GM11168 (cell line): ENCODE measurements around the gene IKZF5.

Source experiments
- in situ Hi-C: fragments of 300-500 bp; cut with MboI; formaldehyde crosslinking; loops from one replicate; pipeline ENCODE4 v1.12.0; 2022; ENCODE audit warnings: low sequenced_read_pairs; ENCODE audit not compliant: unreplicated experiment

The IKZF5 gene

GRCh38 chr10:123017421-123018165, 9.0 kb upstream of the IKZF5 start:
- in situ Hi-C loops, result no loop called here

DNA sequence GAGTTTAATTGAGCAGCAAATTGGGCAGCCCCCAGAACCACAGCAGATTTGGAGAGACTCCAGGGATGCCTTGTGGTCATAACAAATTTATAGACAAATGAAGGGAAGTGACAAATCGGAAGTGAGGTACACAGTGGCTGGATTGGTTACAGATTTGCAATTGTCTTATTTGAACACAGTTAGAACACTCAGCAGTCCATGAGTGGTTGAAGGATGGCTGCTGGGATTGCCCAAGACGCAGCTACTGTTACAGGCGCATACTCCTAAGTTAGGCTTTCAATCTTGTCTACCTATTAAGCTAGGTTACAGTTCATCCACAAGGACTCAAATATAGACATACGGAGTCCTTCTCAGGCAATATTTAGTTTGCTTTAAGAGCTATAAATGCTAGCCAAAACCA, 7.6 kb upstream of the IKZF5 start:
- in situ Hi-C loops, result no loop called here

- in situ Hi-C loops, result no loop called here
These were observed 6.2 kb upstream of the IKZF5 start for GRCh38 chr10:123014772-123015171.

DNA sequence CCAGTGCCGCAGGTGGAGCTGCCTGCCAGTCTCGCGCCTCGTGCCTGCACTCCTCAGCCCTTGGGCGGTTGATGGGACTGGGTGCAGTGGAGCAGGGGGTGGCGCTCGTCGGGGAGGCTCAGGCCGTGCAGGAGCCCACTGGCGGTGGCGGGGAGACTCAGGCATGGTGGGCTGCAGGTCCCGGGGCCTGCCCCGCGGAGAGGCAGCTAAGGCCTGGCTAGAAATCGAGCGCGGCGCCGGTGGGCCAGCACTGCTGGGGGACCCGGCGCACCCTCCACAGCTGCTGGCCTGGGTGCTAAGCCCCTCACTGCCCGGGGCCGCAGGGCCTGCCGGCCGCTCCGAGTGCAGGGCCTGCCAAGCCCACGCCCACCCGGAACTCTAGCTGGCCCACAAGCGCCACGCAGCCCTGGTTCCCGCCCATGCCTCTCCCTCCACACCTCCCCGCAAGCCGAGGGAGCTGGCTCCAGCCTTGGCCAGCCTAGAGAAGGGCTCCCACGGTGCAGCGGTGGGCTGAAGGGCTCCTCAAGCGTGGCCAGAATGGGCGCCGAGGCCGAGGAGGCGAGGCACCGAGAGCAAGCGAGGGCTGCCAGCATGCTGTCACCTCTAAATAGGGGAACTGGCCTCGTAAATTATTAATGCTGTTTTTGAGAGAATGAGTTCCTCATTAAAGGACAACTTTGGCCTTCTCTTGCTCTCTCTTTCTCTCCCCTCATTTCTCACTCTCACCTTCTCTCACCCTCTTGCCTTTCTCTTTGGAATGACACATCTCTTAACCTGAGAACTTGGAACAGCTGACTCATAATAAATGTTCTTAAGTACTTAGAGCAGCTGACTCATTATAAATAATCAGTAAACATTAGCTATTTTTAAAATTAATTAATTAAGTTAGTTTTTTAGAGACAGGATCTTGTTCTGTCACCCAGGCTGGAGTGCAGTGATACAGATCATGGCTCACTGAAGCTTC, 5.1 kb upstream of the IKZF5 start:
- in situ Hi-C loops, result no loop called here

GRCh38 chr10:123011987-123012386, 3.4 kb upstream of the IKZF5 start:
- in situ Hi-C loops, result no loop called here

DNA sequence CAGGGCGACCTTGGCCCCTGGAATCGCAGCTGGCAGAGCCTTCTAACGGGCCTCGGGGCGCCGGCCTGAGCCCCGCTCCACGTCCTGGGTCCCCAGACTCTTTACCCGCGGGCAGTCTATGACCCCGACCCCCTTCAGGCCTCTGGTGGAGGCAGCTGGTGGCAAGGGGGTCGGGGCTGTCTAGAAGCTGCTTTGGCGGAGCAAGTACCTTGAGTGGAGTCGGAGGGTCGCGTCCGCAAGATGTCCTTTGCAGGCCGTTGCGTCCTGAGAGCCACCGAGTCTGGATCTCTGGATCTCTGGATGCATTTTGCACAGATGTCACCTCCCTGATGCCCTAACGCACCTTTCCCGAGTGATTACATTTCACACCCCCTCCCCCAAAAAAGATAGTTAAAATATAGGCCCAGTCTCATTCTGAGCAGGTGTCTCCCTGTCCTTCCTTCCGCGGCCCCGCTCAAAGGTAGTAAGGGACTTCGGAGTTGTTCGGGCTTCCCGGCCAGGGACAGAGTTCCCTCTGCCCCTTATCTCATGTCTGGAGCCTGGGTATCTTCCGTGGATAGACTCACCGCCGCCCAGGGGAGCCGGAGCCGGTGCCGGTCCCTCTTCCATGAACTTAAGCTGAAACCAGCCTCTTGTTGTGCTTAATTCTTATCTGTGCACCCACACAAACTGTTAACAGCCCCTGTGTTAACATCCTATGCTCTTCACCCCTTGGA, 668 bp upstream of the IKZF5 start:
- in situ Hi-C loops, result no loop called here

GRCh38 chr10:123007558-123008354, 839 bp downstream of the IKZF5 start:
- in situ Hi-C loops, result no loop called here

GRCh38 chr10:123004298-123004697, 4.3 kb downstream of the IKZF5 start:
- in situ Hi-C loops, result no loop called here

DNA sequence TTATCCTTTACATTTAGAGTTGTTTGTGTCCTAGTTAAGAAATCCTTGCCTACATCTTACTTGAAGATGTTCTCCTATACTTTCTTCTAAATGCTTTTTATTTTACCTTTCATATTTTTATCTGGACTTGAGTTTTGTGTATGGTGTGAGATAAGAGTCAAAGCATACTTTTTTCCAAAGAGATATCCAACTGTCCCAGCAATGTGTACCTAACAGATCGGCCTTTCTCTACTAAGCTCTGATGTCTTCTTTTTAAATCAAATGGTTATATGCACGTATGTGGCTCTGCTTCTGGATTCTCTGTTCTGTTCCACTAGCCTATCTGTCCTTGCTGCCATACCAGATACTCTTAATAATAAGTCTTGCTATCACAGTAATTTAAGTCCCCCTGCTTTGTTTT, 7.2 kb downstream of the IKZF5 start:
- in situ Hi-C loops, result no loop called here

DNA sequence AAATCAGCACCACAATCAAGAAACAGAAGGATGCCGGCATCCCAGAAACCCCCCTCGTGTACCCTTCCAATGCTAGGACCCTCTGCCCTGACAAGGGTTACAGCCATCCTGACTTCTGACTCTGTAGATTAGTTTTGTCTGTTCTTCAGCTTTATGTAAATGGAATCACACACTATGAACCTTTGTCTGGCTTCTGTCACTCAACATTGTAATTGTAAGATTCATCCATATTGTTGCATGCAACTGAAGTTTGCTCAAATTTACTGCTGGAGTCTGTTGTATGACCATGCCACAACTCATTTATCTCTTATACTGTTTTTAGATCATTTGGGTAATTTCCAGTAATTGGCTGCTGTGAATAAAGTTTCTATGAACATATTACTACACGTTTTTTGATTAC, 8.4 kb downstream of the IKZF5 start:
- in situ Hi-C loops, result no loop called here

DNA sequence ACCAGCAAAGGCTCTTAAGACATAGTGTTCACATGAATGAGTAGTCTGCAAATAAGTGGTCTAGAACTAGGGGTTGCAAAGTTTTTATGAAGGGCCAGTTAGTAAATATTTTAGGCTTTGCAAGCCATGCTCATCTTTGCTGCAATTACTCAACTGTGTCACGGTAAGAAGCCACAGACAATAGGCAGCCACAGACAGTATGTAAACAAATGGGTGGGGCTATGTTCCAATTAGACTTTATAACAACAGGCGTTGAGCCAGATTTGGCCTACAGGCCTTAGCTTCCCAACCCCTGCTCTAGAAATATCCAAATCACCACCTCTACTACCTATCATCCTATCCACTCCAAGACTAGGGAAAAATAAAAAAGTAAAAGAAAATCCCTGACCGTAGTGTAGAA, 9.2 kb downstream of the IKZF5 start:
- in situ Hi-C loops, result no loop called here

- in situ Hi-C loops, result no loop called here
These were observed 9.7 kb downstream of the IKZF5 start for GRCh38 chr10:122998934-122999333.

GRCh38 chr10:122998360-122998917, 10.2 kb downstream of the IKZF5 start:
- in situ Hi-C loops, result no loop called here

GRCh38 chr10:122997864-122998263, 10.7 kb downstream of the IKZF5 start:
- in situ Hi-C loops, result no loop called here

GRCh38 chr10:122995936-122996335, 12.7 kb downstream of the IKZF5 start:
- in situ Hi-C loops, result no loop called here

DNA sequence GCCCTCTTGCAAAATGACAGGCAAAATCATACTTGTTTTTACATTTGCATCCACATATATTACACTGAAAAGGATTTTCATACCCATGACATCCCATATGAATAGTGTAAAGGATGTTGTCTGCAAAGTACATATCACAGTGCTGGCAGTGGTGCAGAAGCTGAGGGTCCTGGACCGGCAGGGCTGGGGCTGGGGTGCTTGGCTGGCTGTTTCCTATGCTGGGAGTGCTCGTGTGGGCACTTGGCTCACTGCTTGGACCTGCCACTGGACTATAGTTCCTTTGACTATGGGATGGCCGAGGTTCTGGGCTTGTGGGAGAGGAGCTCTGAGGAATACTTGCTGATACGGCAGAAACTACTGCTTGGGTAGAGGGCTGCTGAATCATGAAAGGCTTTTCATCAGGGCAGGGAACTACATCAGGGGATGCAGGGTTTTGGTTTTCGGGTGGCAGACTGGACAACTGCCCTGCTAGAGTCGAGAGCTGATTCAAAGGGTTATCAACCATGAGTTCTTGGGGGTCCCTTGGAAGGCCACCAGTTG, 14.7 kb downstream of the IKZF5 start:
- in situ Hi-C loops, result no loop called here

DNA sequence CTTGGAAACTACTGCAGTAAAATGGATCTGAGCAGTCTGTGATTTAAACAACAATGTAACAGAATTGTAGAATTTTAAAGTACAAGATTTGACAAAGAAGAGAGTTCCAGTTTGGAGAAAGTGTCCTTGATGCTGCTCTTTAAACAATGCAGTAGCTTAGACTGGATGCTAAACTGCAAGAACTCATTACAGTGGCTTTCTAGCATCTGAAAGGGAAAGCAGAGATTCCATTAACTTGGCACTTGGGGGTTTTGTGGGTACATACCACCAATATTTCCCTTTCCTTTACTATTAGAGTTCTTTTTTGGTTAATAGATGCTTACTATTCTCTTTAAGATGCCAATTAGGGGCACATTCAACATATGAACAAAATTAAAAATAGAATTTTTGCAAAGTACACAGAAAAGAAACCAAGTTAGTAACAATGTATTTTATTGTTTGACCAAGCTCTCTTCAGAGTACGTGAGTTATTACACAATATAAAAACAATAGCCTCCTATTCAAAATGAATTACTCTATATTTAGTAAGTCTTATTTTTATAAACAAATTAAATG, 16.5 kb downstream of the IKZF5 start:
- in situ Hi-C loops, result no loop called here

DNA sequence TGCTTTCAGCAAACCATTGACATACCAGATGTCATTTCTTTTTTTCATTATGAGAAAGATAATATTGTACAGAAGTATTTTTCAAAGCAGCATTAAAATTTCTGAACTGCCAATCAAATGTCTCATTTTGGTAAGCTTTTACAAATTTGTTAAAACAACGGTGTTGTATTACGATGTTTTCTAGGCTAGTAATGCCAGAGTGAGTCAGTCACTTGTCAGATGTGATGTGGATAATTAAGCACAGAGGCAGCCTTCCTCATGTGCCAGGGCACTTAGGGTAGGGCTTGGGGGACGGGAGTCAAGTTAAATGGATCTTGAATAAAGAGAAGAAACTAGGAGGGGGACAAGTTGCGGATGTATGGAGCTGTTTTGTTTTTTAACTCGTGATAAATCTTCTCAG, 18.3 kb downstream of the IKZF5 start:
- in situ Hi-C loops, result no loop called here

- in situ Hi-C loops, result no loop called here
These were observed 20.1 kb downstream of the IKZF5 start for GRCh38 chr10:122988501-122988900.
